Measurements from ENCODE around the gene CNPY2. TPM values are rescaled to one million over a fixed set of nuclear protein-coding genes. Genes with fewer than 3 reads are reported as not detected.
A peak's percentile ranks its signal among the peaks of the same experiment; 100 is the strongest.
"Not testable (repeated sequence)": the region's sequence is repeated elsewhere in the genome, so short reads cannot be mapped to it uniquely, and the experiment has no call there.

Gene CNPY2
- 165 and 169 TPM in 2 replicates for total RNA-seq

DNA sequence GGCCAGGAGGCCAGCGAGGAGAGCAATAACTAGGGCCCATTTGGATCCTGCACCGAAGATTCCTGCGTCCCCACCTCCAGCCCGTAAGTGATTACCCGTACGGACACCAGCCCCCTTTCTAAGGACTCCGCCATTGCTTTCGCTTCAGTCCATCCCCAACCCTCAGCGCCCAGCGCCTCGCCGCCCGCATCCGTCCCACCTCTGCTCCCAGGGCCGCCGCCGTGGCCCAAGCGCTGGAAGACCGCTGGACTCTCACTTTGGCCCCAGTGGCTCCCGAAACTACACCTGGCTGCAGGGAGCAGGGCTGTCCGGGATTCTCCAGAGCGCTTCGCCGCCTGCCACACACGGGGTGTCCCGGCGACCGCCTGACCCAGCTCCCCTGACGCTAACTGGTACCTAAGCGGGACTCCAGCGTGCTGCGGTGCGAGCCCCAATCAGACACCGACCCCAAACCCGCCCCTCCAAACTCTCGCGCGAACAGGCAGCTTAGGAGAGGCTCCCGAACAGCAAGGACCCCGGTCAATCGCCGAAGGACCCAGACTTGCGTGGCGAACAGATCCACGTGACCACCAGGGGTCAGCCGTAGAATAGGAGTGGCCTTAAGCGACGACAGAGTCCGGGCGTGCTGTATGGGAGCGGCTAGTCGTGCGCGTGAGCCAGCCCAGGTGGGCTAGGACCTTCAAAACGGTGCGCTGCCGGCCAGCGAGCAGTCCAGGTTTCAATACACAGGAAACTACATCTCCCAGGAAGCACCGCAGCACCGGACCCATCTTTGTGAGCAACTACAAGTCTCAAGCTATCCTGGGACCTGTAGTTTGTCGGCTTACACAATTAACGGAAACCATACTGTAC lies at the start of gene CNPY2:
CNPY2 (minus strand) TSS at position 367 of the 852 bp plus-strand sequence. CDS start 771 bp downstream, outside the sequence.
- peak; percentile 97 for DNase-seq
- intact Hi-C loops (cut with micrococcal nuclease) = loop anchor here (1.0 to 5.0 kb wide), 8 partner anchors 16 to 200 kb away; partner anchors contain the start of genes COQ10A, CS, IL23A and RPL41
- peaks cover 22% of the 10 kb centered on the region for H3K36me3 Mint-ChIP-seq (ENCODE audit: low read depth)
- H3K9me3 Mint-ChIP-seq = no peaks in the 10 kb centered on the region
- no peaks in the 10 kb centered on the region for H3K27me3 Mint-ChIP-seq
- peak within 1 kb of the TSS; percentile 97 for H3K4me3 Mint-ChIP-seq
- H3K27ac Mint-ChIP-seq = peak within 1 kb of the TSS; percentile 98
- H3K4me1 Mint-ChIP-seq = peaks cover 7% of the 10 kb centered on the region

DNA sequence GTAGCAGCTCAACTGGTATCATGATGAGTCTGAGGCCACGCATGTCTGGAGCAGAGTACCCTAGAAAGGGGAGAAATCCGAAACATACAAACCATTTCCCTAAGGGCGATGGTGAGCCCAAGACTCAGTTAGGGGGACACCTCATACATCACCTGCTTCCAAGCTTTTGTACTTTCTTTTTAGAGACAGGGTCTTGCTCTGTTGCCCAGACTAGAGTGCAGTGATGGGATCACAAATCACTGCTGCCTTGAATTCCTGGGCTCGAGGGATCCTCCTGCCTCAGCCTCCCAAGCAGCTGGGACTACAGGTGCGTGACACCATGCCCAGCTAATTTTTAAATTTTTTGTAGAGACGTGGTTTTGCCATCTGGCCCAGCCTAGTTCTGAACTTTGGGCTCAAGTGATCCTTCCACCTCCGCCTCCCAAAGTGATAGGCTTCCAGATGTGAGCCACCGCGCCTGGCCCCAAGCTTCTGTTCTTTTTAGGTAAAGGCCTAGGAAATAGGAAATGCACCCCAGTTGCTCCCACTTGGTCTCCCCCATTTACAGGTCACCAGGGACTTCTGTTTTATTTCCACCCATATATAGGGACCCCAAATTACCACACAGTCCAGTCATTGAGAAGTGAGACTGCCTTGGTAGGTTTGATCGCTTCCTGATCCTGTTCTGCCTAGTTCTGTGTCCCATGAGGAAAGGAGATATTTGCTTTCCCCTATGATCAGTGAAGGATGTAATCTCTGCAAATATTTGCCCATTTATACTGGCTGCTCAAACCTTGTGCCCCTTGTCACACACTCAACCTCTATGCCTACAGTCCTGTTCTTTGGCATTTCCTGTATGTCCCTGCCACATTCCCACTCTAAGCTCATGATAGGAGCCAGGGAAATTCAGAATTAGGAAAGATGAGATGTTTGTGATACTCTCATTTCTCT lies 46.6 kb upstream of the CNPY2 start, which contains the start of gene APOF:
APOF (minus strand) TSS at position 728 of the 930 bp plus-strand sequence; CDS start at position 616, 112 bp downstream.
- H3K27me3 Mint-ChIP-seq = no peaks in the 10 kb centered on the region
- intact Hi-C loops (cut with micrococcal nuclease) = no loop called here
- H3K9me3 Mint-ChIP-seq = no peaks in the 10 kb centered on the region
- H3K4me1 Mint-ChIP-seq = peaks cover 25% of the 10 kb centered on the region
- H3K4me3 Mint-ChIP-seq = peak within 1 kb of the TSS; percentile 94
- peak within 1 kb of the TSS; percentile 95 for H3K27ac Mint-ChIP-seq
- no peak for DNase-seq
- peaks cover 3% of the 10 kb centered on the region for H3K36me3 Mint-ChIP-seq (ENCODE audit: low read depth)

- H3K9me3 Mint-ChIP-seq = no peaks in the 10 kb centered on the region
- peak overlapping the region; percentile 95 for H3K27ac Mint-ChIP-seq
- intact Hi-C loops (cut with micrococcal nuclease) = loop anchor here (2.0 kb wide), 2 partner anchors 87 to 243 kb away; partner anchors contain the start of genes TIMELESS and ZC3H10
- H3K36me3 Mint-ChIP-seq (ENCODE audit: low read depth) = peaks cover 4% of the 10 kb centered on the region
- H3K4me1 Mint-ChIP-seq = peaks cover 26% of the 10 kb centered on the region
- H3K4me3 Mint-ChIP-seq = peak overlapping the region; percentile 94
- DNase-seq = no peak
- H3K27me3 Mint-ChIP-seq = no peaks in the 10 kb centered on the region
Observed at GRCh38 chr12:56361487-56362129, 45.8 kb upstream of the CNPY2 start.

DNA sequence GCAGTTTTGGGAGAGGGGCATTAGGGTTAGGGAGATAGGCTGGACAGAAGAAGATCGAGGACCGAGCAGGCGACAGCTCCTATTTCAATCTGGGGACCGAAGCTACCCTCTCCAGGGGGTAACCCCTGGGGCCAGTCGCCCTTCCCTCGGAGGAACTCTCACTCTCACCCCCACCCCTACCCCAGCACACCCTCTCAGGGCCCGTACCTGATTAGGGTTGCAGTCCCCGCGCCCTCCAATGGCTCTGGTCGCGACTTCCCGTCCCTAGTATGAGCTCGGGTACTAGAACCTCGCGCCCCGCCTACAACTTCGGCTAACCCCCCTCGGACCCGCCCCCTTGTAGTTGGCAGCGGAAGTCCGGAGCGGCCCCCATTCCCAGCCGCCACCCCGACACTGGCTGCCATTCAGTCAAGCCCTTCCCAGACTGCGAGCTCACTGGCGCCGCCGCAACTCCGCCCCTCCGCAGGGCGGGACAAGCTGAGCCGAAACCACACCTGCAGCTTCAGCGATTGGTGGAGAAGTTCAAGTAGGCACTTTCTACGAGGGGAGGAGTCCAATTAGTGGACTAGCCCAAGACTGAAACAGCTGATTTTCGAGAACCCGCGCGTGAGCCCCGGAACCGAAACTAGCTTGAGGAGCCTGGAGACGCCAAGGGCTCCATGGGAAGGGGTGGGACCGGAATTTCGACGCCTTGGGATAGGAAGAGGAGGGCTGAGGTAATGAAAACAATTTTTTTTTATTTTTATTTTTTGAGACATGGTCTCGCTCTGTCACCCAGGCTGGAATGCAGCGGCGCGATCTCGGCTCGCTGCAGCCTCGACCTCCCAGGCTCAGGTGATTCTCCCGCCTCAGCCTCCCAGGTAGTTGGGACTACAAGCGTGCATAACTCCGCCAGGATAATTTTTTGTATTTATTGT lies 44.3 kb upstream of the CNPY2 start, which contains the start of gene STAT2:
STAT2 (minus strand) TSS at position 257 of the 917 bp plus-strand sequence. CDS start 3,536 bp downstream, outside the sequence.
- Mint-ChIP-seq H3K36me3 (ENCODE audit: low read depth) (peaks cover 15% of the 10 kb centered on the region), H3K9me3 (no peaks in the 10 kb centered on the region), H3K4me1 (peaks cover 31% of the 10 kb centered on the region), H3K4me3 (peak within 1 kb of the TSS; percentile 94), H3K27ac (peak within 1 kb of the TSS; percentile 95), H3K27me3 (no peaks in the 10 kb centered on the region)
- peak; percentile 100 for DNase-seq
- intact Hi-C loops (cut with micrococcal nuclease) = loop anchor here (1.0 to 2.0 kb wide), 8 partner anchors 22 to 241 kb away; partner anchors contain the start of genes CS, IL23A, SPRYD4 and TIMELESS

DNA sequence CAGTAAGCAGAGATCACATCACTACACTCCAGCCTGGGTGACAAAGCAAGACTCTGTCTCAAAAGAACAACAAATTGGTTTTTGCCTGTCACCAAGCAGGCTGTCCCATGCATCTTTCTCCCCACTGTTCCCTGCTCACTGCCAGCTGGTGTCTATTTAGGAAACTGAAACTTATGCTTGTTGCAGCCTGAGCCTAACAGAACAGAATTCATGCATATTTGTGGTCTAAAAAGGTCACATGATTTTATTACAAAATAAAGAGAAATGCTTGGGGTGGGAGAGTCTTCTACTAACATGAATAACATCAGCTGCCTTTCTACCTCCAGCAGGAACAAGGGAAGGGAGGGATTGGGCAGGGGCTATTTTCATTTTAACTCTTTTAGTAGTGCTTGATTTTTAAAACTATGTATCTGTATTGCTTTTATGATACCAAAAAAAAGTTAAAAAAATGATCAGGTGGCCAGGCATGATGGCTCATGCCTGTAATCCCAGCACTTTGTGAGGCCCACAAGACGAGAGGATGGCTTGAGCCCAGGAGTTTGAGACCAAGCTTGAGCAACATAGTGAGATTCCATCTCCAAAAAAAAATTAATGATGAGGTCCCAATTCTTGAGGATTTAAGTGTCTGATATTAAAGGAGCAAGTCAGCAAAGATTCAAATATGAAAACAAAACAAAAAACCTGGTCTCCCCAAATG lies 43.2 kb upstream of the CNPY2 start:
- Mint-ChIP-seq H3K4me3 (peak overlapping the region; percentile 94), H3K27ac (peak overlapping the region; percentile 95), H3K9me3 (no peaks in the 10 kb centered on the region), H3K4me1 (peaks cover 31% of the 10 kb centered on the region), H3K27me3 (no peaks in the 10 kb centered on the region), H3K36me3 (ENCODE audit: low read depth) (peaks cover 27% of the 10 kb centered on the region)
- intact Hi-C loops (cut with micrococcal nuclease) = no loop called here
- DNase-seq = peak; percentile 73

- H3K36me3 Mint-ChIP-seq (ENCODE audit: low read depth) = peaks cover 70% of the 10 kb centered on the region
- H3K4me3 Mint-ChIP-seq = no peak overlapping the region
- no peaks in the 10 kb centered on the region for H3K9me3 Mint-ChIP-seq
- no peak overlapping the region for H3K27ac Mint-ChIP-seq
- H3K27me3 Mint-ChIP-seq = no peaks in the 10 kb centered on the region
- intact Hi-C loops (cut with micrococcal nuclease) = no loop called here
- peaks cover 7% of the 10 kb centered on the region for H3K4me1 Mint-ChIP-seq
- no peak for DNase-seq
Observed at GRCh38 chr12:56351325-56351724, 35.5 kb upstream of the CNPY2 start.

GRCh38 chr12:56350662-56351061 lies 34.9 kb upstream of the CNPY2 start:
- Mint-ChIP-seq H3K4me3 (no peak overlapping the region), H3K4me1 (peaks cover 3% of the 10 kb centered on the region), H3K9me3 (no peaks in the 10 kb centered on the region), H3K36me3 (ENCODE audit: low read depth) (peaks cover 72% of the 10 kb centered on the region), H3K27me3 (no peaks in the 10 kb centered on the region), H3K27ac (peak overlapping the region; percentile 3)
- no peak for DNase-seq
- intact Hi-C loops (cut with micrococcal nuclease) = no loop called here

DNA sequence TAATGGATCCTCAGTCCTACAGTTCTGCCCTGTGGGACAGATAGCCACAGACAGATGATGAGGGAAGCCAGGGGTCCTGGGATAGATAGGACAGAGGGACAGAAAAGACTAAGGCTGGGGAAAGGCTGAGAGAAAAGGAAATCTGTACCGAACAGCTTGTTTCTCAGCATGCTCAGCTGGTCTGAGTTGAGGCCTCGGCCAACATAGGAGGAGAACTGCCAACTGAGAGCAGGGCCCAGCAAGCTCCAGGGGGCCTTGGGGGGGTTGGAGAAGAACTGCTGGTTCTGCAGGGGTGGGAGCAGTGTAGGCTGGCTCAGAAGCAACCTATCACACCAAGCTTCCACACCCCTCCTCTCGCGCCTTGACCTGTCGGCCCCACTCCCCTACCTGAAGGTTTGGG lies 33.0 kb upstream of the CNPY2 start:
- Mint-ChIP-seq H3K27me3 (no peaks in the 10 kb centered on the region), H3K36me3 (ENCODE audit: low read depth) (peaks cover 59% of the 10 kb centered on the region), H3K4me3 (no peak overlapping the region), H3K4me1 (peaks cover 3% of the 10 kb centered on the region), H3K27ac (no peak overlapping the region), H3K9me3 (no peaks in the 10 kb centered on the region)
- intact Hi-C loops (cut with micrococcal nuclease) = no loop called here
- no peak for DNase-seq

DNA sequence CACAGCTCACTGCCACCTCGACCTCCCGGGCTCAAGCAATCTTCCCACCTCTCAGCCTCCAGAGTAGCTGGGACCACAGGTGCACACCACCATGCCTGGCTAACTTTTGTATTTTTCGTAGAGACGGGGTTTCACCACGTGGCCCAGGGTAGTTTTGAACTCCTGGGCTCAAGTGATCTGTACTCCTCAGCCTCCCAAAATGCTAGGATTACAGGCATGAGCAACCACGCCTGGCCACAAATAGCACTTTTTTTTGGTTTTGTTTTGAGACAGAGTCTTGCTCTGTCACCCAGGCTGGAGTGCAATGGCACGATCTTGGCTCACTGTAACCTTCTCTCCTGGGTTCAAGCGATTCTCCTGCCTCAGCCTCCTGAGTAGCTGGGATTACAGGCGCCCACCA lies 31.5 kb upstream of the CNPY2 start:
- H3K27ac Mint-ChIP-seq = peak overlapping the region; percentile 25
- H3K27me3 Mint-ChIP-seq; H3K4me3 Mint-ChIP-seq; H3K9me3 Mint-ChIP-seq; H3K4me1 Mint-ChIP-seq; intact Hi-C loops (cut with micrococcal nuclease); DNase-seq: not testable (repeated sequence)
- H3K36me3 Mint-ChIP-seq (ENCODE audit: low read depth) = peaks cover 67% of the 10 kb centered on the region

GRCh38 chr12:56346675-56347074 lies 30.9 kb upstream of the CNPY2 start:
- intact Hi-C loops (cut with micrococcal nuclease) = no loop called here
- Mint-ChIP-seq H3K4me3 (no peak overlapping the region), H3K27ac (peak overlapping the region; percentile 58), H3K4me1 (peaks cover 3% of the 10 kb centered on the region), H3K36me3 (ENCODE audit: low read depth) (peaks cover 68% of the 10 kb centered on the region), H3K27me3 (no peaks in the 10 kb centered on the region), H3K9me3 (no peaks in the 10 kb centered on the region)
- no peak for DNase-seq

DNA sequence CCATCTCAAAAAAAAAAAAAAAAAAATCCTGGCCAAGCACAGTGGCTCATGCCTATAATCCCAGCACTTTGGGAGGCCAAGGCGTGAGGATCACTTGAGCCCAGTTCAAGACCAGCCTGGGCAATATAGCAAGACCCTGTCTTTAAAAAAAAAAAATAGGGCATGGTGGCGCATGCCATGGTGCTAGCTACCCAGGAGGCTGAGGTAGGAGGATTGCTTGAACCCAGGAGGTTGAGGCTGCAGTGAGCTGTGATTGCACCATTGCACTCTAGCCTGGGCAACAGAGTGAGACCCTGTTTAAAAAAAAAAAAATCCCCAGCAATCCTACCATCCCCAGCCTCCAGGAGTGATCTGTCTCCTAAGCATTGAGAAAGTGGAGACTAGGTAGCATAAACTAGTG lies 26.5 kb upstream of the CNPY2 start:
- H3K9me3 Mint-ChIP-seq; H3K27ac Mint-ChIP-seq; intact Hi-C loops (cut with micrococcal nuclease); H3K4me3 Mint-ChIP-seq; H3K27me3 Mint-ChIP-seq; DNase-seq: not testable (repeated sequence)
- H3K4me1 Mint-ChIP-seq = peaks cover 35% of the 10 kb centered on the region
- H3K36me3 Mint-ChIP-seq (ENCODE audit: low read depth) = peaks cover 53% of the 10 kb centered on the region

GRCh38 chr12:56341616-56342015 lies 25.8 kb upstream of the CNPY2 start:
- no peak for DNase-seq
- H3K27me3 Mint-ChIP-seq = no peaks in the 10 kb centered on the region
- no peak overlapping the region for H3K27ac Mint-ChIP-seq
- no peak overlapping the region for H3K4me3 Mint-ChIP-seq
- no peaks in the 10 kb centered on the region for H3K9me3 Mint-ChIP-seq
- peaks cover 37% of the 10 kb centered on the region for H3K4me1 Mint-ChIP-seq
- H3K36me3 Mint-ChIP-seq (ENCODE audit: low read depth) = peaks cover 48% of the 10 kb centered on the region
- intact Hi-C loops (cut with micrococcal nuclease) = no loop called here
